B cell (primary cell): Measurements from ENCODE around the gene TRIM40. TPM values are rescaled to one million over a fixed set of nuclear protein-coding genes. Genes with fewer than 3 reads are reported as not detected.

ENCODE experiments used
- ATAC-seq: fragments of 200-7000 bp; cut with Tn5 transposase; one replicate; pipeline ENCODE4 v1.10.0; 2021; ENCODE audit warnings: low read depth, mild to moderate bottlenecking, moderate number of reproducible peaks, moderate library complexity
- CTCF ChIA-PET: fragments of 350-600 bp; sonication (Branson Sonifier 250); formaldehyde crosslinking; loops from one replicate; lab custom pipeline; 2021; ENCODE audit warnings: antibody characterized with exemption, inconsistent platforms; lab: Charles Lee
- POLR2A ChIA-PET: fragments of 350-600 bp; sonication (Branson Sonifier 250); formaldehyde crosslinking; loops from one replicate; lab custom pipeline; 2021; ENCODE audit warnings: antibody characterized with exemption; lab: Charles Lee
- DNase-seq: peaks from one replicate; pipeline ENCODE4 v3.0.0; 2013
- H2AFZ ChIP-seq: 2 replicates; pipeline ENCODE4 v1.6.1; 2012; ENCODE audit warnings: mild to moderate bottlenecking, low read depth, low read length; ENCODE audit not compliant: insufficient read depth, poor library complexity, severe bottlenecking
- H3K27ac ChIP-seq, 2 donors: 1 replicate in 1 of 2; 2 replicates in 1 of 2; pipeline ENCODE4 v1.5.1; 2012 to 2013; ENCODE audit warnings: low read length in 2 of 2, mild to moderate bottlenecking in 2 of 2, moderate library complexity in 1 of 2
- H3K27me3 ChIP-seq, 4 experiments: fragments of 200-600 bp in 1 of 4; sonication (generic) in 1 of 4; replicated peaks in 1 of 4; 1 replicate in 2 of 4; 2 replicates in 2 of 4; pipeline versions ENCODE4 v1.6.1 to v1.7.0; 2013 to 2016; ENCODE audit warnings: low read length in 3 of 4, mild to moderate bottlenecking in 2 of 4, mixed read lengths in 1 of 4, moderate library complexity in 1 of 4; ENCODE audit not compliant: insufficient read depth in 4 of 4, control insufficient read depth in 3 of 4; ENCODE audit errors: control extremely low read depth in 1 of 4
- H3K36me3 ChIP-seq, 2 experiments: replicated peaks in 1 of 2; 1 replicate in 1 of 2; 2 replicates in 1 of 2; pipeline versions ENCODE4 v1.6.1 to v1.7.1; 2013; ENCODE audit warnings: low read length in 1 of 2; ENCODE audit not compliant: insufficient read depth in 2 of 2, control insufficient read depth in 1 of 2; ENCODE audit errors: control extremely low read depth in 1 of 2, extremely low read depth in 1 of 2
- H3K4me1 ChIP-seq, 2 donors: fragments of 200-600 bp in 1 of 2; sonication (generic) in 1 of 2; 1 replicate in 1 of 2; 2 replicates in 1 of 2; pipeline versions ENCODE4 v1.5.1 to v1.6.1; 2013 to 2017; ENCODE audit warnings: low read length in 2 of 2; ENCODE audit not compliant: control insufficient read depth in 2 of 2, insufficient read depth in 2 of 2
- H3K4me2 ChIP-seq: replicated peaks from 2 replicates; pipeline ENCODE3; 2012; ENCODE audit warnings: mild to moderate bottlenecking, low read depth, low read length; ENCODE audit not compliant: poor library complexity, severe bottlenecking
- H3K4me3 ChIP-seq, 5 experiments: fragments of 200-600 bp in 1 of 5; sonication (generic) in 1 of 5; 1 replicate in 3 of 5; 2 replicates in 2 of 5; pipeline versions ENCODE4 v1.5.1 to v1.7.0; 2011 to 2016; ENCODE audit warnings: low read length in 4 of 5, mild to moderate bottlenecking in 4 of 5, low read depth in 2 of 5, control low read depth in 1 of 5, moderate library complexity in 1 of 5; ENCODE audit not compliant: insufficient read depth in 1 of 5; ENCODE audit errors: control extremely low read depth in 1 of 5, extremely low read depth in 1 of 5
- H3K79me2 ChIP-seq: fragments of 200-600 bp; sonication (generic); one replicate; pipeline ENCODE4 v1.6.0; 2016; ENCODE audit warnings: low read length; ENCODE audit not compliant: control insufficient read depth, insufficient read depth
- H3K9ac ChIP-seq: fragments of 200-600 bp; sonication (generic); 2 replicates; pipeline ENCODE4 v1.6.1; 2017; ENCODE audit warnings: mild to moderate bottlenecking, low read length, moderate library complexity
- H3K9me3 ChIP-seq, 3 donors: one replicate each; pipeline versions ENCODE4 v1.6.1 to v1.7.1; 2013; ENCODE audit warnings: low read length in 2 of 3; ENCODE audit not compliant: control insufficient read depth in 2 of 3, insufficient read depth in 1 of 3; ENCODE audit errors: control extremely low read depth in 1 of 3
- H4K20me1 ChIP-seq: 2 replicates; pipeline ENCODE4 v1.6.0; 2012; ENCODE audit warnings: mild to moderate bottlenecking, low read length; ENCODE audit not compliant: insufficient read depth, control insufficient read depth, poor library complexity, severe bottlenecking
- H3K27ac Mint-ChIP-seq: one replicate; pipeline ENCODE4 v1.8.0; 2021; ENCODE audit warnings: mixed read lengths
- H3K27me3 Mint-ChIP-seq: one replicate; pipeline ENCODE4 v1.8.0; 2021; ENCODE audit warnings: mixed read lengths
- H3K4me1 Mint-ChIP-seq: one replicate; pipeline ENCODE4 v1.8.0; 2021; ENCODE audit warnings: mixed read lengths
- H3K4me3 Mint-ChIP-seq: one replicate; pipeline ENCODE4 v1.8.0; 2021; ENCODE audit warnings: mixed read lengths
- H3K9me3 Mint-ChIP-seq: one replicate; pipeline ENCODE4 v1.8.0; 2022; ENCODE audit warnings: mixed read lengths; ENCODE audit not compliant: insufficient read depth
- EZH2 ChIP-seq: IDR thresholded peaks from 2 replicates; pipeline ENCODE4 v1.6.1; 2012; ENCODE audit warnings: borderline replicate concordance, low read depth, mild to moderate bottlenecking, moderate library complexity, low read length; ENCODE audit not compliant: insufficient read depth, poor library complexity, severe bottlenecking
- WGBS: methylation state at CpG from one replicate; pipeline ENCODE4 v1.1.5; 2013; ENCODE audit warnings: missing lambda C conversion rate; ENCODE audit not compliant: insufficient coverage; 5-methylcytosine and 5-hydroxymethylcytosine counted together
- intact Hi-C: fragments of 100-400 bp; cut with micrococcal nuclease; formaldehyde crosslinking; loops from one replicate; pipeline ENCODE4 v1.10.0; 2022
- polyA plus RNA-seq: library from polyadenylated mRNA; depleted of rRNA; stranded (reverse); fragments of >200 nt; gene quantifications from 2 replicates; pipeline ENCODE4 v1.2.3, GENCODE V29; 2012
- total RNA-seq, 2 donors: library from RNA; stranded (reverse); fragments of 120-200 nt in 1 of 2; gene quantifications; 1 replicate in 1 of 2; 2 replicates in 1 of 2; pipeline versions ENCODE4 v1.2.3 to v1.2.4, GENCODE V29; 2013 to 2022
- TF ChIP-seq, protein P1 (sequence below): fragments of 200-600 bp; IDR thresholded peaks from one replicate; pipeline ENCODE4 v1.8.0; 2022; ENCODE audit warnings: antibody characterized with exemption, mild to moderate bottlenecking

TRIM40 gene
- total and polyA plus RNA-seq, 2 donors (not counting 1 experiment from before 2014, with no cell fraction given) = not detected

GRCh38 chr6:30195951-30196350 is 60.0 kb downstream of the TRIM40 start:
- CTCF ChIA-PET = interaction anchor here (1.0 to 1.2 kb wide), 2 partner anchors 9 to 23 kb away, joined by 3 read pairs; no protein-coding TSS in a partner anchor

GRCh38 chr6:30196376-30196775 is 60.4 kb downstream of the TRIM40 start:
- intact Hi-C loops = no loop called here
- no peaks in the 10 kb centered on the region for H3K9me3 ChIP-seq
- no peak overlapping the region for H2AFZ ChIP-seq
- CTCF ChIA-PET = interaction anchor here (1.2 kb wide), 2 partner anchors 9 to 67 kb away, joined by 3 read pairs; no protein-coding TSS in a partner anchor
- POLR2A ChIA-PET = no interaction called here
- peaks cover 54% of the 10 kb centered on the region for H4K20me1 ChIP-seq
- no peak overlapping the region for H3K4me3 Mint-ChIP-seq
- DNase-seq = no peak
- TF ChIP-seq, protein P1, sequence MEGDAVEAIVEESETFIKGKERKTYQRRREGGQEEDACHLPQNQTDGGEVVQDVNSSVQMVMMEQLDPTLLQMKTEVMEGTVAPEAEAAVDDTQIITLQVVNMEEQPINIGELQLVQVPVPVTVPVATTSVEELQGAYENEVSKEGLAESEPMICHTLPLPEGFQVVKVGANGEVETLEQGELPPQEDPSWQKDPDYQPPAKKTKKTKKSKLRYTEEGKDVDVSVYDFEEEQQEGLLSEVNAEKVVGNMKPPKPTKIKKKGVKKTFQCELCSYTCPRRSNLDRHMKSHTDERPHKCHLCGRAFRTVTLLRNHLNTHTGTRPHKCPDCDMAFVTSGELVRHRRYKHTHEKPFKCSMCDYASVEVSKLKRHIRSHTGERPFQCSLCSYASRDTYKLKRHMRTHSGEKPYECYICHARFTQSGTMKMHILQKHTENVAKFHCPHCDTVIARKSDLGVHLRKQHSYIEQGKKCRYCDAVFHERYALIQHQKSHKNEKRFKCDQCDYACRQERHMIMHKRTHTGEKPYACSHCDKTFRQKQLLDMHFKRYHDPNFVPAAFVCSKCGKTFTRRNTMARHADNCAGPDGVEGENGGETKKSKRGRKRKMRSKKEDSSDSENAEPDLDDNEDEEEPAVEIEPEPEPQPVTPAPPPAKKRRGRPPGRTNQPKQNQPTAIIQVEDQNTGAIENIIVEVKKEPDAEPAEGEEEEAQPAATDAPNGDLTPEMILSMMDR = no peak
- no peak for TF ChIP-seq EZH2
- WGBS = 98% methylated on average over 12 of the region's 12 CpGs
- peaks cover 2 to 86% of the 10 kb centered on the region in 2 experiments for H3K36me3 ChIP-seq
- H3K4me1 Mint-ChIP-seq = peaks cover 20% of the 10 kb centered on the region
- no peak overlapping the region for H3K9ac ChIP-seq
- H3K4me2 ChIP-seq = no peak overlapping the region
- no peaks in the 10 kb centered on the region for H3K9me3 Mint-ChIP-seq
- H3K4me1 ChIP-seq = peaks cover 13 to 16% of the 10 kb centered on the region in 2 donors
- peaks cover 41% of the 10 kb centered on the region for H3K79me2 ChIP-seq
- no peak overlapping the region for H3K27ac Mint-ChIP-seq
- H3K27me3 Mint-ChIP-seq = no peaks in the 10 kb centered on the region
- no peak overlapping the region for H3K27ac ChIP-seq
- H3K4me3 ChIP-seq = no peak overlapping the region
- no peaks in the 10 kb centered on the region for H3K27me3 ChIP-seq
- ATAC-seq = no peak

More at GRCh38 chr6:30195951-30196350, 60.0 kb downstream of the TRIM40 start:
- Histone ChIP-seq H3K9ac (no peak overlapping the region), H3K27me3 (no peaks in the 10 kb centered on the region), H3K79me2 (peaks cover 37% of the 10 kb centered on the region), H3K4me1 (peaks cover 8 to 12% of the 10 kb centered on the region in 2 donors), H3K36me3 (peaks cover 3 to 86% of the 10 kb centered on the region in 2 experiments), H3K9me3 (no peaks in the 10 kb centered on the region), H3K4me2 (no peak overlapping the region), H3K4me3 (no peak overlapping the region), H3K27ac (no peak overlapping the region), H4K20me1 (peaks cover 52% of the 10 kb centered on the region), H2AFZ (no peak overlapping the region)
- ATAC-seq (no peak), DNase-seq (no peak)
- H3K4me3 Mint-ChIP-seq = no peak overlapping the region
- WGBS = 100% methylated on average over 1 of the region's 1 CpG
- no peaks in the 10 kb centered on the region for H3K9me3 Mint-ChIP-seq
- no peaks in the 10 kb centered on the region for H3K27me3 Mint-ChIP-seq
- peaks cover 15% of the 10 kb centered on the region for H3K4me1 Mint-ChIP-seq
- POLR2A ChIA-PET = no interaction called here
- H3K27ac Mint-ChIP-seq = no peak overlapping the region
- no peak for TF ChIP-seq EZH2
- TF ChIP-seq, protein P1 = no peak
- intact Hi-C loops = no loop called here
